HCT116 (cell line): ENCODE measurements around the gene PARD6G. TPM values are rescaled to one million over a fixed set of nuclear protein-coding genes. Genes with fewer than 3 reads are reported as not detected.

ENCODE experiments used
- ATAC-seq: fragments of 200-7000 bp; cut with Tn5 transposase; 2 replicates; pipeline ENCODE4 v1.9.1; 2020; ENCODE audit warnings: mild to moderate bottlenecking, moderate library complexity
- BruUV-seq: library from RNA; stranded (reverse); fragments of 400-500 nt; replicated peaks from 2 replicates; lab custom pipeline; 2021; lab: Mats Ljungman, UMichigan
- CTCF ChIA-PET: fragments of 300-600 bp; sonication (Branson Sonifier 250); formaldehyde crosslinking; loops from one replicate; lab custom pipeline; 2021; ENCODE audit warnings: antibody characterized with exemption; lab: Charles Lee
- POLR2A ChIA-PET: fragments of 300-600, 350-600 bp; sonication (Branson Sonifier 250); formaldehyde crosslinking; loops from one replicate; lab custom pipeline; 2021; ENCODE audit warnings: antibody characterized with exemption; lab: Charles Lee
- RAD21 ChIA-PET, 2 experiments: fragments of 300-600 bp; sonication (Branson Sonifier 250); formaldehyde crosslinking; loops; one replicate each; lab custom pipeline; 2023; ENCODE audit warnings: low total read pairs in 2 of 2; ENCODE audit not compliant: uncharacterized antibody in 2 of 2, unreplicated experiment in 2 of 2, low non-redundant PET in 1 of 2; lab: Charles Lee
- DNase-seq: peaks from one replicate; pipeline ENCODE4 v3.0.0-alpha.2; 2010; ENCODE audit warnings: low read depth, low spot score
- H2AFZ ChIP-seq: fragments of 200-600 bp; shearing (Covaris generic), sonication (generic); 2 replicates; pipeline ENCODE4 v1.6.1; 2017; ENCODE audit warnings: low read depth, mixed run types, mixed read lengths, antibody characterized with exemption, low read length; ENCODE audit not compliant: poor library complexity, severe bottlenecking
- H3K27ac ChIP-seq: 2 replicates; pipeline ENCODE4 v1.5.1; 2012; ENCODE audit warnings: low read depth, low read length
- H3K27me3 ChIP-seq: fragments of 200-600 bp; sonication (generic); 2 replicates; pipeline ENCODE4 v1.6.1; 2016; ENCODE audit warnings: mixed run types, low read length, mixed read lengths; ENCODE audit not compliant: insufficient read depth
- H3K36me3 ChIP-seq, 2 experiments: fragments of 200-500 bp in 1 of 2; fragments of 200-600 bp in 1 of 2; sonication (Bioruptor generic) in 1 of 2; sonication (generic) in 1 of 2; 2 replicates each; pipeline versions ENCODE4 v1.5.1 to v1.6.1; 2014 to 2016; ENCODE audit warnings: low read length in 2 of 2, inconsistent platforms in 1 of 2, mixed read lengths in 1 of 2, mixed run types in 1 of 2; ENCODE audit not compliant: insufficient read depth in 2 of 2, control insufficient read depth in 1 of 2
- H3K4me1 ChIP-seq, 2 experiments: fragments of 200-600 bp in 1 of 2; sonication (generic) in 1 of 2; 2 replicates each; pipeline versions ENCODE4 v1.5.1 to v1.6.1; 2012 to 2017; ENCODE audit warnings: low read length in 2 of 2, inconsistent platforms in 1 of 2, mild to moderate bottlenecking in 1 of 2, mixed read lengths in 1 of 2, mixed run types in 1 of 2, moderate library complexity in 1 of 2; ENCODE audit not compliant: insufficient read depth in 2 of 2, control insufficient read depth in 1 of 2
- H3K4me2 ChIP-seq: fragments of 200-600 bp; sonication (generic); 2 replicates; pipeline ENCODE4 v1.6.1; 2017; ENCODE audit warnings: mixed run types, low read length, mixed read lengths
- H3K4me3 ChIP-seq, 2 experiments: fragments of 200-600 bp in 1 of 2; sonication (generic) in 1 of 2; replicated peaks in 1 of 2; 2 replicates each; pipeline ENCODE4 v1.5.1; 2011 to 2016; ENCODE audit warnings: low read length in 2 of 2, control low read depth in 1 of 2, low read depth in 1 of 2, mild to moderate bottlenecking in 1 of 2, mixed read lengths in 1 of 2, mixed run types in 1 of 2
- H3K79me2 ChIP-seq: fragments of 200-600 bp; sonication (generic); 2 replicates; pipeline ENCODE4 v1.6.1; 2017; ENCODE audit warnings: mild to moderate bottlenecking, mixed run types, low read length, moderate library complexity, mixed read lengths; ENCODE audit not compliant: insufficient read depth
- H3K9ac ChIP-seq: fragments of 200-600 bp; sonication (generic); 2 replicates; pipeline ENCODE4 v1.6.1; 2016; ENCODE audit warnings: low read length, mixed read lengths
- H3K9me2 ChIP-seq: fragments of 200-600 bp; sonication (generic), shearing (Covaris generic); 2 replicates; pipeline ENCODE4 v1.6.1; 2017; ENCODE audit warnings: mixed run types, mild to moderate bottlenecking, moderate library complexity; ENCODE audit not compliant: insufficient read depth
- H3K9me3 ChIP-seq, 2 experiments: fragments of 200-500 bp in 1 of 2; fragments of 200-600 bp in 1 of 2; sonication (Bioruptor generic) in 1 of 2; sonication (generic) in 1 of 2; 2 replicates each; pipeline ENCODE4 v1.6.1; 2014 to 2017; ENCODE audit warnings: low read length in 2 of 2, mixed read lengths in 2 of 2, inconsistent platforms in 1 of 2, low read depth in 1 of 2, mild to moderate bottlenecking in 1 of 2, mixed run types in 1 of 2, moderate library complexity in 1 of 2; ENCODE audit not compliant: control insufficient read depth in 1 of 2, insufficient read depth in 1 of 2
- H4K20me1 ChIP-seq: fragments of 200-600 bp; sonication (generic), shearing (Covaris generic); 2 replicates; pipeline ENCODE4 v1.6.1; 2017; ENCODE audit warnings: mixed run types, mild to moderate bottlenecking, moderate library complexity; ENCODE audit not compliant: insufficient read depth
- EGR1 ChIP-seq: IDR thresholded peaks from 2 replicates; pipeline ENCODE4 v1.6.1; 2012; ENCODE audit warnings: low read depth
- ELF1 ChIP-seq: IDR thresholded peaks from 2 replicates; pipeline ENCODE4 v1.6.1; 2012; ENCODE audit warnings: low read depth, borderline replicate concordance
- EZH2 ChIP-seq: fragments of 200-600 bp; sonication (generic); IDR thresholded peaks from 2 replicates; pipeline ENCODE4 v1.6.1; 2017; ENCODE audit warnings: antibody characterized with exemption, mixed run types
- EZH2phosphoT487 ChIP-seq: fragments of 200-600 bp; IDR thresholded peaks from 2 replicates; pipeline ENCODE4 v1.6.1; 2018; ENCODE audit warnings: antibody characterized with exemption, borderline replicate concordance
- JUND ChIP-seq: IDR thresholded peaks from 2 replicates; pipeline ENCODE4 v1.6.1; 2012
- MAX ChIP-seq: IDR thresholded peaks from 2 replicates; pipeline ENCODE4 v1.6.1; 2012
- POLR2A ChIP-seq: IDR thresholded peaks from 2 replicates; pipeline ENCODE4 v1.7.0; 2011; ENCODE audit warnings: borderline replicate concordance; ENCODE audit not compliant: insufficient read depth, insufficient read length; ENCODE audit errors: extremely low read depth
- POLR2AphosphoS5 ChIP-seq: IDR thresholded peaks from 2 replicates; pipeline ENCODE4 v1.6.1; 2011; ENCODE audit warnings: mild to moderate bottlenecking, low read depth, low read length, moderate library complexity
- RAD21 ChIP-seq: IDR thresholded peaks from 2 replicates; pipeline ENCODE4 v1.6.1; 2012; ENCODE audit warnings: low read depth, mild to moderate bottlenecking
- SP1 ChIP-seq: IDR thresholded peaks from 2 replicates; pipeline ENCODE4 v1.6.1; 2012; ENCODE audit warnings: low read depth
- TCF7L2 ChIP-seq: IDR thresholded peaks from 2 replicates; pipeline ENCODE4 v1.7.0; 2011; ENCODE audit warnings: borderline replicate concordance, inconsistent platforms; ENCODE audit not compliant: insufficient read depth, insufficient read length; ENCODE audit errors: extremely low read depth
- intact Hi-C: fragments of 100-400 bp; cut with micrococcal nuclease; formaldehyde crosslinking; loops from 2 replicates; pipeline ENCODE4 v1.10.0; 2022
- total RNA-seq: library from RNA; stranded (reverse); gene quantifications from one replicate; pipeline ENCODE4 v1.2.1, GENCODE V29; 2021; ENCODE audit not compliant: unreplicated experiment
- TF ChIP-seq, protein P1 (sequence below): IDR thresholded peaks from 2 replicates; pipeline ENCODE4 v1.6.1; 2012; ENCODE audit warnings: low read depth
- TF ChIP-seq, protein P2 (sequence below): IDR thresholded peaks from 2 replicates; pipeline ENCODE4 v1.6.1; 2012

Gene PARD6G
- total RNA-seq, 1 experiment from 2014 or later: 12.8 TPM

- Histone ChIP-seq H3K9ac (no peak overlapping the region), H3K9me2 (no peaks in the 10 kb centered on the region)
- intact Hi-C loops: no loop called here
These were observed 3.5 kb upstream of the PARD6G start for GRCh38 chr18:80250740-80251364.

More at GRCh38 chr18:80250740-80251364, 3.5 kb upstream of the PARD6G start:
- no peak for DNase-seq
- RAD21 ChIA-PET: no interaction called here
- ATAC-seq: no peak
- Histone ChIP-seq H3K4me1 (peaks cover 3 to 9% of the 10 kb centered on the region in 2 experiments; a peak in 3 of 4 replicates), H3K4me3 (no peak overlapping the region), H3K9me3 (no peaks in the 10 kb centered on the region), H3K27ac (no peak overlapping the region), H3K79me2 (no peaks in the 10 kb centered on the region), H2AFZ (no peak overlapping the region), H3K36me3 (no peaks in the 10 kb centered on the region), H4K20me1 (no peaks in the 10 kb centered on the region), H3K4me2 (no peak overlapping the region), H3K27me3 (no peaks in the 10 kb centered on the region)
- CTCF ChIA-PET: no interaction called here
- POLR2A ChIA-PET: no interaction called here
- no TSS peak for BruUV-seq
- TF ChIP-seq ELF1 (no peak), EGR1 (no peak), RAD21 (no peak), POLR2A (no peak), EZH2phosphoT487 (no peak), TCF7L2 (no peak), JUND (no peak), POLR2AphosphoS5 (no peak), EZH2 (no peak), SP1 (no peak), MAX (no peak)
- TF ChIP-seq, protein P1, sequence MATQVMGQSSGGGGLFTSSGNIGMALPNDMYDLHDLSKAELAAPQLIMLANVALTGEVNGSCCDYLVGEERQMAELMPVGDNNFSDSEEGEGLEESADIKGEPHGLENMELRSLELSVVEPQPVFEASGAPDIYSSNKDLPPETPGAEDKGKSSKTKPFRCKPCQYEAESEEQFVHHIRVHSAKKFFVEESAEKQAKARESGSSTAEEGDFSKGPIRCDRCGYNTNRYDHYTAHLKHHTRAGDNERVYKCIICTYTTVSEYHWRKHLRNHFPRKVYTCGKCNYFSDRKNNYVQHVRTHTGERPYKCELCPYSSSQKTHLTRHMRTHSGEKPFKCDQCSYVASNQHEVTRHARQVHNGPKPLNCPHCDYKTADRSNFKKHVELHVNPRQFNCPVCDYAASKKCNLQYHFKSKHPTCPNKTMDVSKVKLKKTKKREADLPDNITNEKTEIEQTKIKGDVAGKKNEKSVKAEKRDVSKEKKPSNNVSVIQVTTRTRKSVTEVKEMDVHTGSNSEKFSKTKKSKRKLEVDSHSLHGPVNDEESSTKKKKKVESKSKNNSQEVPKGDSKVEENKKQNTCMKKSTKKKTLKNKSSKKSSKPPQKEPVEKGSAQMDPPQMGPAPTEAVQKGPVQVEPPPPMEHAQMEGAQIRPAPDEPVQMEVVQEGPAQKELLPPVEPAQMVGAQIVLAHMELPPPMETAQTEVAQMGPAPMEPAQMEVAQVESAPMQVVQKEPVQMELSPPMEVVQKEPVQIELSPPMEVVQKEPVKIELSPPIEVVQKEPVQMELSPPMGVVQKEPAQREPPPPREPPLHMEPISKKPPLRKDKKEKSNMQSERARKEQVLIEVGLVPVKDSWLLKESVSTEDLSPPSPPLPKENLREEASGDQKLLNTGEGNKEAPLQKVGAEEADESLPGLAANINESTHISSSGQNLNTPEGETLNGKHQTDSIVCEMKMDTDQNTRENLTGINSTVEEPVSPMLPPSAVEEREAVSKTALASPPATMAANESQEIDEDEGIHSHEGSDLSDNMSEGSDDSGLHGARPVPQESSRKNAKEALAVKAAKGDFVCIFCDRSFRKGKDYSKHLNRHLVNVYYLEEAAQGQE: no peak
- TF ChIP-seq, protein P2, sequence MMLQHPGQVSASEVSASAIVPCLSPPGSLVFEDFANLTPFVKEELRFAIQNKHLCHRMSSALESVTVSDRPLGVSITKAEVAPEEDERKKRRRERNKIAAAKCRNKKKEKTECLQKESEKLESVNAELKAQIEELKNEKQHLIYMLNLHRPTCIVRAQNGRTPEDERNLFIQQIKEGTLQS: no peak
- TF ChIP-seq, all 23 proteins: peak for 0
